Neural progenitor cell (in vitro differentiated cells): ENCODE data around the gene GUCA1A.

ENCODE experiments used
- EZH2 ChIP-seq: fragments of 200-600 bp; sonication (generic); IDR thresholded peaks from 2 replicates; pipeline ENCODE4 v1.6.1; 2017; ENCODE audit warnings: antibody characterized with exemption, mild to moderate bottlenecking, moderate library complexity
- EZH2phosphoT487 ChIP-seq: fragments of 200-600 bp; sonication (generic); IDR thresholded peaks from 2 replicates; pipeline ENCODE4 v1.6.1; 2017; ENCODE audit warnings: antibody characterized with exemption
- TF ChIP-seq, protein P1 (sequence below): fragments of 200-600 bp; sonication (generic); IDR thresholded peaks from 2 replicates; pipeline ENCODE4 v1.5.1; 2017; ENCODE audit warnings: antibody characterized with exemption, mild to moderate bottlenecking

DNA sequence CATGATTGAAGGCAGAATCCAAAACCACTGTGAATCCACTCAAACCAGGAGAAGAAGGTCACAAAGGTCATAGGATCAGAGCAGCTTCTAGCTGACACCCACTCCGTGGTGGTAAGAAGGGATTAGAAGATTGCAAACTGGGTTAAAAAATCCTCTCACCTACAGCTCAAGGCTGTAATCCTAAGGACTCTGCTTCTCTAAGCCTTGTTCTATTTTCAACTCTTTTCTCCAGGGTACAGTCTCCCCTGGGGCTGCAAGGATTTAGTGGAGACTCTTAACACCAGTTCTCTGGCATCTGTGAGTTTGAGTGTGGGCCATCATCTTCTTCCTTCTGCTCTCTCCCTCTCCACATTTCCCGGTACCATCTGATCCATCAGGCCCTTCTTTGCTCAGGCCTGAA is at the start of gene GUCA1A:
- TF ChIP-seq, protein P1, sequence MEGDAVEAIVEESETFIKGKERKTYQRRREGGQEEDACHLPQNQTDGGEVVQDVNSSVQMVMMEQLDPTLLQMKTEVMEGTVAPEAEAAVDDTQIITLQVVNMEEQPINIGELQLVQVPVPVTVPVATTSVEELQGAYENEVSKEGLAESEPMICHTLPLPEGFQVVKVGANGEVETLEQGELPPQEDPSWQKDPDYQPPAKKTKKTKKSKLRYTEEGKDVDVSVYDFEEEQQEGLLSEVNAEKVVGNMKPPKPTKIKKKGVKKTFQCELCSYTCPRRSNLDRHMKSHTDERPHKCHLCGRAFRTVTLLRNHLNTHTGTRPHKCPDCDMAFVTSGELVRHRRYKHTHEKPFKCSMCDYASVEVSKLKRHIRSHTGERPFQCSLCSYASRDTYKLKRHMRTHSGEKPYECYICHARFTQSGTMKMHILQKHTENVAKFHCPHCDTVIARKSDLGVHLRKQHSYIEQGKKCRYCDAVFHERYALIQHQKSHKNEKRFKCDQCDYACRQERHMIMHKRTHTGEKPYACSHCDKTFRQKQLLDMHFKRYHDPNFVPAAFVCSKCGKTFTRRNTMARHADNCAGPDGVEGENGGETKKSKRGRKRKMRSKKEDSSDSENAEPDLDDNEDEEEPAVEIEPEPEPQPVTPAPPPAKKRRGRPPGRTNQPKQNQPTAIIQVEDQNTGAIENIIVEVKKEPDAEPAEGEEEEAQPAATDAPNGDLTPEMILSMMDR = no peak
- no peak for TF ChIP-seq EZH2
- no peak for TF ChIP-seq EZH2phosphoT487
